HG03095 (cell line): ENCODE measurements around the gene RAD51B.

ENCODE experiments used
- ATAC-seq: cut with Tn5 transposase; IDR thresholded peaks from one replicate; pipeline ENCODE4 v1.9.1; 2021; ENCODE audit warnings: moderate library complexity; ENCODE audit not compliant: unreplicated experiment

Gene RAD51B

GRCh38 chr14:68492381-68493151, 673.0 kb downstream of the RAD51B start:
- no peak for ATAC-seq

GRCh38 chr14:68493152-68493911, 673.8 kb downstream of the RAD51B start:
- ATAC-seq, result no peak

GRCh38 chr14:68495101-68496039, 675.8 kb downstream of the RAD51B start:
- peak; percentile 61 for ATAC-seq

GRCh38 chr14:68497011-68497410, 677.4 kb downstream of the RAD51B start:
- no peak for ATAC-seq

GRCh38 chr14:68499451-68499850, 679.9 kb downstream of the RAD51B start:
- ATAC-seq, result no peak

GRCh38 chr14:68501171-68501570, 681.6 kb downstream of the RAD51B start:
- ATAC-seq, result no peak

GRCh38 chr14:68501614-68502052, 682.1 kb downstream of the RAD51B start:
- no peak for ATAC-seq

GRCh38 chr14:68502230-68502629, 682.7 kb downstream of the RAD51B start:
- ATAC-seq, result no peak

GRCh38 chr14:68503186-68503825, 683.7 kb downstream of the RAD51B start:
- ATAC-seq, result no peak

- ATAC-seq, result no peak
These were observed 685.3 kb downstream of the RAD51B start for GRCh38 chr14:68504861-68505260.

- peak; percentile 7 for ATAC-seq
These were observed 686.6 kb downstream of the RAD51B start for GRCh38 chr14:68506021-68506644.

- peak; percentile 43 for ATAC-seq
These were observed 687.3 kb downstream of the RAD51B start for GRCh38 chr14:68506645-68507419.

GRCh38 chr14:68507544-68508081, 688.0 kb downstream of the RAD51B start:
- no peak for ATAC-seq

- no peak for ATAC-seq
These were observed 689.0 kb downstream of the RAD51B start for GRCh38 chr14:68508581-68508980.

- ATAC-seq, result no peak
These were observed 689.8 kb downstream of the RAD51B start for GRCh38 chr14:68509188-68509983.

GRCh38 chr14:68510201-68511128, 690.9 kb downstream of the RAD51B start:
- no peak for ATAC-seq
